Measurements from ENCODE around the gene SLC25A25.
A peak's percentile ranks its signal among the peaks of the same experiment; 100 is the strongest.

Gene SLC25A25

DNA sequence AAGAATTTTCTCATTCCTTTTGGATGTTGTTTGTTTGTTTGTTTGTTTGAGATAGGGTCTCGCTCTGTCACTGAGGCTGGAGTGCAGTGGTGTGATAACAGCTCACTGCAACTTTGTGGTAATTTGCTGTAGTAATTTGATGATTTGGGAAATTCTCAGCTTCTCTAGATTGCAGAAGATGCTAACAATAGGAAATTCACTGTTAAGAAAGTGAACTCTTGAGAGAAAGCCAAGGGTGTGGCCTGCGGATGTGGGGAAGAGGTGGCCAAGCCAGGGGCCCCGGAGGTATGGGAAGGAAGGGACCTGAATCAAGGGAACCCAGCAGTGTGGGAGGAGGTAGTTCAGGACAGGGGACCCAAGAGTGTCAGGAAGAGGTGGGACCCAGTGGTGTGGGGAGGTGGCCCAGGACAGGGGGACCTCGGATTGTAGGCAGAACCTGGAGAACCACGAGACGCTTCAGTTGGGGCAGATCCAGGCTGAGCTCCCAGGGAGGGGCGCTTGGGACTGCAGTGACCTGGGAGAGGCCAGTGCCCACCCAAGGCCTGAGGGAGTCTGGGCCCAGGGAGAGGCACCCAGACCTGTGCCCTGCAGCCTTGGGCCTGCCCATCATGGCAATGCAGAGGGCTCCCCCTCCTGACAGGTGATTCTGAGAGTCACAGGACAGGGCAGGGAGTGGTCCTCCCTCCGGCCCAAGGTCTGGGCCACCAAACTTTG lies 75.7 kb downstream of the SLC25A25 start:
- Histone ChIP-seq H3K4me2 (ENCODE audit: insufficient read depth, low read length, poor library complexity, severe bottlenecking) (no peak overlapping the region), H3K27me3 (ENCODE audit: control insufficient read depth in 3 of 3, insufficient read depth in 3 of 3, low read depth in 1 of 3, low read length in 3 of 3) (no peaks in the 10 kb centered on the region), H3K4me3 (ENCODE audit: low read length in 2 of 2) (no peak overlapping the region), H3K14ac (ENCODE audit: low read length) (no peak overlapping the region), H2BK15ac (ENCODE audit: low read length) (peak overlapping the region; percentile 89), H3K18ac (ENCODE audit: low read length) (no peak overlapping the region), H3K9ac (ENCODE audit: low read depth, low read length, poor library complexity) (no peak overlapping the region), H3K4ac (ENCODE audit: low read length) (no peak overlapping the region), H4K8ac (ENCODE audit: low read depth, low read length) (no peak overlapping the region), H3K79me1 (ENCODE audit: low read depth, low read length) (no peaks in the 10 kb centered on the region), H2AFZ (ENCODE audit: low read length) (no peak overlapping the region), H4K91ac (ENCODE audit: low read depth, low read length, poor library complexity) (no peak overlapping the region), H2AK5ac (ENCODE audit: low read depth, low read length) (peak overlapping the region; percentile 25), H2BK12ac (ENCODE audit: low read length) (no peak overlapping the region), H2BK120ac (ENCODE audit: low read depth, low read length) (no peak overlapping the region), H3K36me3 (replicated peaks in 1 of 2; ENCODE audit: control insufficient read depth in 2 of 2, insufficient read depth in 2 of 2, low read length in 2 of 2) (no peaks in the 10 kb centered on the region), H3K4me1 (ENCODE audit: control insufficient read depth in 2 of 2, insufficient read depth in 1 of 2, low read depth in 1 of 2, low read length in 2 of 2) (peaks cover 0 to 11% of the 10 kb centered on the region in 2 donors), H3K23ac (ENCODE audit: low read depth, low read length, poor library complexity) (no peak overlapping the region), H3K9me3 (replicated peaks in 1 of 2; ENCODE audit: control insufficient read depth in 2 of 2, insufficient read depth in 1 of 2, low read depth in 1 of 2, low read length in 2 of 2) (no peaks in the 10 kb centered on the region), H3K27ac (replicated peaks; ENCODE audit: low read length) (no peak overlapping the region), H2BK5ac (ENCODE audit: low read length) (no peak overlapping the region)
- no CpG with 5 or more reads among the region's 8 CpGs for WGBS, 2 donors (ENCODE audit: extremely low coverage in 2 of 2, insufficient read length in 2 of 2, insufficient replicate concordance in 1 of 2)
- DNase-seq (ENCODE audit: low spot score), result no peak

GRCh38 chr9:128144239-128145181 lies 76.5 kb downstream of the SLC25A25 start:
- Histone ChIP-seq H3K4me1 (ENCODE audit: control insufficient read depth in 2 of 2, insufficient read depth in 1 of 2, low read depth in 1 of 2, low read length in 2 of 2) (peaks cover 0 to 16% of the 10 kb centered on the region in 2 donors), H2AK5ac (ENCODE audit: low read depth, low read length) (peak overlapping the region; percentile 75), H3K18ac (ENCODE audit: low read length) (peak overlapping the region; percentile 80), H3K4ac (ENCODE audit: low read length) (no peak overlapping the region), H2BK5ac (ENCODE audit: low read length) (peak overlapping the region; percentile 43), H2AFZ (ENCODE audit: low read length) (no peak overlapping the region), H3K27ac (replicated peaks; ENCODE audit: low read length) (no peak overlapping the region), H2BK12ac (ENCODE audit: low read length) (no peak overlapping the region), H4K8ac (ENCODE audit: low read depth, low read length) (no peak overlapping the region), H3K79me1 (ENCODE audit: low read depth, low read length) (no peaks in the 10 kb centered on the region), H4K91ac (ENCODE audit: low read depth, low read length, poor library complexity) (no peak overlapping the region), H3K27me3 (ENCODE audit: control insufficient read depth in 3 of 3, insufficient read depth in 3 of 3, low read depth in 1 of 3, low read length in 3 of 3) (no peaks in the 10 kb centered on the region), H3K4me3 (ENCODE audit: low read length in 2 of 2) (no peak overlapping the region), H2BK15ac (ENCODE audit: low read length) (peak overlapping the region; percentile 89), H2BK120ac (ENCODE audit: low read depth, low read length) (peak overlapping the region; percentile 76), H3K36me3 (replicated peaks in 1 of 2; ENCODE audit: control insufficient read depth in 2 of 2, insufficient read depth in 2 of 2, low read length in 2 of 2) (no peaks in the 10 kb centered on the region), H3K4me2 (ENCODE audit: insufficient read depth, low read length, poor library complexity, severe bottlenecking) (no peak overlapping the region), H3K9me3 (replicated peaks in 1 of 2; ENCODE audit: control insufficient read depth in 2 of 2, insufficient read depth in 1 of 2, low read depth in 1 of 2, low read length in 2 of 2) (no peaks in the 10 kb centered on the region), H3K9ac (ENCODE audit: low read depth, low read length, poor library complexity) (no peak overlapping the region), H3K23ac (ENCODE audit: low read depth, low read length, poor library complexity) (peak overlapping the region; percentile 65), H3K14ac (ENCODE audit: low read length) (no peak overlapping the region)
- no CpG with 5 or more reads among the region's 22 CpGs for WGBS, 2 donors (ENCODE audit: extremely low coverage in 2 of 2, insufficient read length in 2 of 2, insufficient replicate concordance in 1 of 2)
- no peak for DNase-seq (ENCODE audit: low spot score)

DNA sequence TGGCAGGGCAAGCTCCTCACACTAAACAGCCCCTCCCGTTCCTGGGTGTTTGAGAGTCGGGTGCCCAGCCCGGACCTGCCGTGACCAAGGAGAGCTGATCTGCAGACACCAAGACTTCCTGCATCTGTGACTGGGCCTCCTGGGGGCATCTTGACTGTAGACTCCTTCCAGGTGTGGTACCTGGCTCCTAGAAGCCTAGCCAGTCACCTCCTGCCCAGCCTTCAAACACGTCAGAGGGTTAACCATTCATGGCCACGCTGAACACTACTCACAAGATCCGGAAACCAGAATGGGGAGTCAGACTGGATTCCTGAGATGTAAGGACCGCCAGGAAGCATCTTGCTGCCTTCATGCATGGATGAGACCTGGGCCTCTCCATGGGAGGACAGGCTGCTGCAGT lies 77.5 kb downstream of the SLC25A25 start:
- Histone ChIP-seq H4K8ac (ENCODE audit: low read depth, low read length) (no peak overlapping the region), H2BK120ac (ENCODE audit: low read depth, low read length) (no peak overlapping the region), H3K9ac (ENCODE audit: low read depth, low read length, poor library complexity) (no peak overlapping the region), H2BK12ac (ENCODE audit: low read length) (no peak overlapping the region), H3K4me2 (ENCODE audit: insufficient read depth, low read length, poor library complexity, severe bottlenecking) (no peak overlapping the region), H3K36me3 (replicated peaks in 1 of 2; ENCODE audit: control insufficient read depth in 2 of 2, insufficient read depth in 2 of 2, low read length in 2 of 2) (no peaks in the 10 kb centered on the region), H2AFZ (ENCODE audit: low read length) (no peak overlapping the region), H4K91ac (ENCODE audit: low read depth, low read length, poor library complexity) (no peak overlapping the region), H3K14ac (ENCODE audit: low read length) (no peak overlapping the region), H3K79me1 (ENCODE audit: low read depth, low read length) (no peaks in the 10 kb centered on the region), H3K27ac (replicated peaks; ENCODE audit: low read length) (no peak overlapping the region), H3K4me1 (ENCODE audit: control insufficient read depth in 2 of 2, insufficient read depth in 1 of 2, low read depth in 1 of 2, low read length in 2 of 2) (peaks cover 2 to 14% of the 10 kb centered on the region in 2 donors), H2BK15ac (ENCODE audit: low read length) (no peak overlapping the region), H3K27me3 (ENCODE audit: control insufficient read depth in 3 of 3, insufficient read depth in 3 of 3, low read depth in 1 of 3, low read length in 3 of 3) (no peaks in the 10 kb centered on the region), H2BK5ac (ENCODE audit: low read length) (peak overlapping the region; percentile 43), H2AK5ac (ENCODE audit: low read depth, low read length) (no peak overlapping the region), H3K9me3 (replicated peaks in 1 of 2; ENCODE audit: control insufficient read depth in 2 of 2, insufficient read depth in 1 of 2, low read depth in 1 of 2, low read length in 2 of 2) (no peaks in the 10 kb centered on the region), H3K18ac (ENCODE audit: low read length) (no peak overlapping the region), H3K23ac (ENCODE audit: low read depth, low read length, poor library complexity) (no peak overlapping the region), H3K4ac (ENCODE audit: low read length) (no peak overlapping the region), H3K4me3 (ENCODE audit: low read length in 2 of 2) (no peak overlapping the region)
- no CpG with 5 or more reads among the region's 8 CpGs for WGBS, 2 donors (ENCODE audit: extremely low coverage in 2 of 2, insufficient read length in 2 of 2, insufficient replicate concordance in 1 of 2)
- no peak for DNase-seq (ENCODE audit: low spot score)

- no peak overlapping the region for H2BK5ac ChIP-seq (ENCODE audit: low read length)
- H3K79me1 ChIP-seq (ENCODE audit: low read depth, low read length), result no peaks in the 10 kb centered on the region
- H3K27me3 ChIP-seq (ENCODE audit: control insufficient read depth in 3 of 3, insufficient read depth in 3 of 3, low read depth in 1 of 3, low read length in 3 of 3), result no peaks in the 10 kb centered on the region
- no peak overlapping the region for H3K18ac ChIP-seq (ENCODE audit: low read length)
- H3K4me2 ChIP-seq (ENCODE audit: insufficient read depth, low read length, poor library complexity, severe bottlenecking), result no peak overlapping the region
- H3K4me3 ChIP-seq (ENCODE audit: low read length in 2 of 2), result no peak overlapping the region
- WGBS, 2 donors (ENCODE audit: extremely low coverage in 2 of 2, insufficient read length in 2 of 2, insufficient replicate concordance in 1 of 2), result no CpG with 5 or more reads among the region's 13 CpGs
- H4K91ac ChIP-seq (ENCODE audit: low read depth, low read length, poor library complexity), result no peak overlapping the region
- H2AK5ac ChIP-seq (ENCODE audit: low read depth, low read length), result peak overlapping the region; percentile 72
- no peak for DNase-seq (ENCODE audit: low spot score)
- no peak overlapping the region for H3K4ac ChIP-seq (ENCODE audit: low read length)
- H2BK12ac ChIP-seq (ENCODE audit: low read length), result no peak overlapping the region
- no peak overlapping the region for H4K8ac ChIP-seq (ENCODE audit: low read depth, low read length)
- H3K9ac ChIP-seq (ENCODE audit: low read depth, low read length, poor library complexity), result no peak overlapping the region
- peak overlapping the region; percentile 57 for H3K14ac ChIP-seq (ENCODE audit: low read length)
- H3K9me3 ChIP-seq (replicated peaks in 1 of 2; ENCODE audit: control insufficient read depth in 2 of 2, insufficient read depth in 1 of 2, low read depth in 1 of 2, low read length in 2 of 2), result no peaks in the 10 kb centered on the region
- H3K23ac ChIP-seq (ENCODE audit: low read depth, low read length, poor library complexity), result no peak overlapping the region
- no peaks in the 10 kb centered on the region for H3K36me3 ChIP-seq (replicated peaks in 1 of 2; ENCODE audit: control insufficient read depth in 2 of 2, insufficient read depth in 2 of 2, low read length in 2 of 2)
- no peak overlapping the region for H2AFZ ChIP-seq (ENCODE audit: low read length)
- peaks cover 2 to 12% of the 10 kb centered on the region in 2 donors for H3K4me1 ChIP-seq (ENCODE audit: control insufficient read depth in 2 of 2, insufficient read depth in 1 of 2, low read depth in 1 of 2, low read length in 2 of 2)
- no peak overlapping the region for H3K27ac ChIP-seq (replicated peaks; ENCODE audit: low read length)
- no peak overlapping the region for H2BK120ac ChIP-seq (ENCODE audit: low read depth, low read length)
- H2BK15ac ChIP-seq (ENCODE audit: low read length), result peak overlapping the region; percentile 60
Observed at GRCh38 chr9:128145951-128146351, 77.9 kb downstream of the SLC25A25 start.

Data from neuronal stem cell (in vitro differentiated cells).